Retinal pigment epithelial cell (primary cell): ENCODE data around the gene COL1A2.

ENCODE experiments used
- DNase-seq: peaks from one replicate; pipeline ENCODE4 v3.0.0-alpha.2; 2010; ENCODE audit warnings: low read depth
- H3K4me3 ChIP-seq: 2 replicates; pipeline ENCODE4 v1.5.1; 2011; ENCODE audit warnings: mild to moderate bottlenecking, low read length, control low read depth, moderate library complexity
- CTCF ChIP-seq: conservative IDR thresholded peaks from 2 replicates; pipeline ENCODE4 v1.5.1; 2011; ENCODE audit warnings: low read depth, low read length, control low read depth, inconsistent platforms

The COL1A2 gene

GRCh38 chr7:94421681-94422080 is 27.0 kb downstream of the COL1A2 start:
- DNase-seq = no peak
- no peak for TF ChIP-seq CTCF
- H3K4me3 ChIP-seq = no peak overlapping the region

GRCh38 chr7:94422136-94422535 is 27.4 kb downstream of the COL1A2 start:
- H3K4me3 ChIP-seq = no peak overlapping the region
- no peak for DNase-seq
- TF ChIP-seq CTCF = no peak

GRCh38 chr7:94422827-94423460 is 28.2 kb downstream of the COL1A2 start:
- no peak for TF ChIP-seq CTCF
- DNase-seq = no peak
- no peak overlapping the region for H3K4me3 ChIP-seq

GRCh38 chr7:94423863-94424735 is 29.4 kb downstream of the COL1A2 start:
- DNase-seq = no peak
- no peak for TF ChIP-seq CTCF
- H3K4me3 ChIP-seq = no peak overlapping the region

- H3K4me3 ChIP-seq = no peak overlapping the region
- TF ChIP-seq CTCF = no peak
- no peak for DNase-seq
Observed at GRCh38 chr7:94425546-94425945, 30.9 kb downstream of the COL1A2 start.

GRCh38 chr7:94426980-94427875 is 32.5 kb downstream of the COL1A2 start:
- no peak for TF ChIP-seq CTCF
- no peak overlapping the region for H3K4me3 ChIP-seq
- DNase-seq = no peak
